ENCODE data around the gene GPR152. TPM values are rescaled to one million over a fixed set of nuclear protein-coding genes. Genes with fewer than 3 reads are reported as not detected.
"Not testable (repeated sequence)": the region's sequence is repeated elsewhere in the genome, so short reads cannot be mapped to it uniquely, and the experiment has no call there.

The GPR152 gene
- total RNA-seq, 4 donors from 2014 or later: not detected

GRCh38 chr11:67492069-67492727 is 39.7 kb upstream of the GPR152 start:
- DNase-seq (ENCODE audit: low spot score): no peak
- ATAC-seq (ENCODE audit: low FRiP score): no peak
- TF ChIP-seq CTCF (IDR thresholded peaks at IDR 0.05): no peak

- DNase-seq (ENCODE audit: low spot score) (no peak), ATAC-seq (ENCODE audit: low FRiP score) (no peak)
- no peak for TF ChIP-seq CTCF (IDR thresholded peaks at IDR 0.05)
Observed at GRCh38 chr11:67491276-67492068, 38.9 kb upstream of the GPR152 start.

- TF ChIP-seq CTCF (IDR thresholded peaks at IDR 0.05): no peak
- no peak for DNase-seq (ENCODE audit: low spot score)
- no peak for ATAC-seq (ENCODE audit: low FRiP score)
Observed at GRCh38 chr11:67490727-67491065, 38.2 kb upstream of the GPR152 start.

- TF ChIP-seq CTCF (IDR thresholded peaks at IDR 0.05): no peak
- DNase-seq (ENCODE audit: low spot score): no peak
- ATAC-seq (ENCODE audit: low FRiP score): no peak
Observed at GRCh38 chr11:67489885-67490726, 37.6 kb upstream of the GPR152 start.

GRCh38 chr11:67489203-67489884 is 36.8 kb upstream of the GPR152 start:
- DNase-seq (ENCODE audit: low spot score) (no peak), ATAC-seq (ENCODE audit: low FRiP score) (no peak)
- no peak for TF ChIP-seq CTCF (IDR thresholded peaks at IDR 0.05)

- no peak for ATAC-seq (ENCODE audit: low FRiP score)
- no peak for DNase-seq (ENCODE audit: low spot score)
- TF ChIP-seq CTCF (IDR thresholded peaks at IDR 0.05): no peak
Observed at GRCh38 chr11:67486481-67487195, 34.1 kb upstream of the GPR152 start.

GRCh38 chr11:67485873-67486361 is 33.4 kb upstream of the GPR152 start:
- not testable (repeated sequence) for DNase-seq (ENCODE audit: low spot score); ATAC-seq (ENCODE audit: low FRiP score)

All from omental fat pad (tissue), 4 donors.